Measurements from ENCODE around the gene PLOD2.

The PLOD2 gene

GRCh38 chr3:146166826-146167225, 5.8 kb upstream of the PLOD2 start:
- no peak for TF ChIP-seq USF1 (IDR thresholded peaks at IDR 0.05)
- TF ChIP-seq RAD21 (IDR thresholded peaks at IDR 0.05; ENCODE audit: low read depth), result no peak
- no peak for TF ChIP-seq FOXM1 (IDR thresholded peaks at IDR 0.05; ENCODE audit: borderline replicate concordance, low read depth)
- no peak for TF ChIP-seq CREB1 (IDR thresholded peaks at IDR 0.05; ENCODE audit: low read depth)
- TF ChIP-seq, protein P1, sequence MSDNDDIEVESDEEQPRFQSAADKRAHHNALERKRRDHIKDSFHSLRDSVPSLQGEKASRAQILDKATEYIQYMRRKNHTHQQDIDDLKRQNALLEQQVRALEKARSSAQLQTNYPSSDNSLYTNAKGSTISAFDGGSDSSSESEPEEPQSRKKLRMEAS (IDR thresholded peaks at IDR 0.05), result no peak
- TF ChIP-seq YY1 (IDR thresholded peaks at IDR 0.05; ENCODE audit: low read depth), result no peak
- TF ChIP-seq, protein P2, sequence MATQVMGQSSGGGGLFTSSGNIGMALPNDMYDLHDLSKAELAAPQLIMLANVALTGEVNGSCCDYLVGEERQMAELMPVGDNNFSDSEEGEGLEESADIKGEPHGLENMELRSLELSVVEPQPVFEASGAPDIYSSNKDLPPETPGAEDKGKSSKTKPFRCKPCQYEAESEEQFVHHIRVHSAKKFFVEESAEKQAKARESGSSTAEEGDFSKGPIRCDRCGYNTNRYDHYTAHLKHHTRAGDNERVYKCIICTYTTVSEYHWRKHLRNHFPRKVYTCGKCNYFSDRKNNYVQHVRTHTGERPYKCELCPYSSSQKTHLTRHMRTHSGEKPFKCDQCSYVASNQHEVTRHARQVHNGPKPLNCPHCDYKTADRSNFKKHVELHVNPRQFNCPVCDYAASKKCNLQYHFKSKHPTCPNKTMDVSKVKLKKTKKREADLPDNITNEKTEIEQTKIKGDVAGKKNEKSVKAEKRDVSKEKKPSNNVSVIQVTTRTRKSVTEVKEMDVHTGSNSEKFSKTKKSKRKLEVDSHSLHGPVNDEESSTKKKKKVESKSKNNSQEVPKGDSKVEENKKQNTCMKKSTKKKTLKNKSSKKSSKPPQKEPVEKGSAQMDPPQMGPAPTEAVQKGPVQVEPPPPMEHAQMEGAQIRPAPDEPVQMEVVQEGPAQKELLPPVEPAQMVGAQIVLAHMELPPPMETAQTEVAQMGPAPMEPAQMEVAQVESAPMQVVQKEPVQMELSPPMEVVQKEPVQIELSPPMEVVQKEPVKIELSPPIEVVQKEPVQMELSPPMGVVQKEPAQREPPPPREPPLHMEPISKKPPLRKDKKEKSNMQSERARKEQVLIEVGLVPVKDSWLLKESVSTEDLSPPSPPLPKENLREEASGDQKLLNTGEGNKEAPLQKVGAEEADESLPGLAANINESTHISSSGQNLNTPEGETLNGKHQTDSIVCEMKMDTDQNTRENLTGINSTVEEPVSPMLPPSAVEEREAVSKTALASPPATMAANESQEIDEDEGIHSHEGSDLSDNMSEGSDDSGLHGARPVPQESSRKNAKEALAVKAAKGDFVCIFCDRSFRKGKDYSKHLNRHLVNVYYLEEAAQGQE (IDR thresholded peaks at IDR 0.05; ENCODE audit: low read depth), result no peak
- no peak for TF ChIP-seq EP300 (IDR thresholded peaks at IDR 0.05; ENCODE audit: borderline replicate concordance)
- TF ChIP-seq TEAD4 (IDR thresholded peaks at IDR 0.05), result no peak
- no peak for TF ChIP-seq NFIC (IDR thresholded peaks at IDR 0.05)
- no peak for TF ChIP-seq EGR1 (IDR thresholded peaks at IDR 0.05)
- TF ChIP-seq ZBTB7A (IDR thresholded peaks at IDR 0.05; ENCODE audit: low read depth), result no peak
- TF ChIP-seq TAF1 (IDR thresholded peaks at IDR 0.05; ENCODE audit: low read depth), result no peak

GRCh38 chr3:146166415-146166821, 5.4 kb upstream of the PLOD2 start:
- TF ChIP-seq CREB1 (IDR thresholded peaks at IDR 0.05; ENCODE audit: low read depth) (no peak), EP300 (IDR thresholded peaks at IDR 0.05; ENCODE audit: borderline replicate concordance) (no peak), ZBTB7A (IDR thresholded peaks at IDR 0.05; ENCODE audit: low read depth) (no peak), USF1 (IDR thresholded peaks at IDR 0.05) (no peak), YY1 (IDR thresholded peaks at IDR 0.05; ENCODE audit: low read depth) (no peak), EGR1 (IDR thresholded peaks at IDR 0.05) (no peak), TEAD4 (IDR thresholded peaks at IDR 0.05) (no peak), NFIC (IDR thresholded peaks at IDR 0.05) (no peak), CEBPB (IDR thresholded peaks at IDR 0.05) (no peak), TCF12 (IDR thresholded peaks at IDR 0.05; ENCODE audit: low read depth) (no peak), RAD21 (IDR thresholded peaks at IDR 0.05; ENCODE audit: low read depth) (no peak), TAF1 (IDR thresholded peaks at IDR 0.05; ENCODE audit: low read depth) (no peak)
- TF ChIP-seq, protein P1 (IDR thresholded peaks at IDR 0.05), result no peak

- TF ChIP-seq RAD21 (IDR thresholded peaks at IDR 0.05; ENCODE audit: low read depth), result no peak
- TF ChIP-seq, protein P2 (IDR thresholded peaks at IDR 0.05; ENCODE audit: low read depth), result no peak
- no peak for TF ChIP-seq FOXM1 (IDR thresholded peaks at IDR 0.05; ENCODE audit: borderline replicate concordance, low read depth)
- TF ChIP-seq ZBTB7A (IDR thresholded peaks at IDR 0.05; ENCODE audit: low read depth), result no peak
- no peak for TF ChIP-seq EGR1 (IDR thresholded peaks at IDR 0.05)
- no peak for TF ChIP-seq USF1 (IDR thresholded peaks at IDR 0.05)
- no peak for TF ChIP-seq CEBPB (IDR thresholded peaks at IDR 0.05)
- no peak for TF ChIP-seq TAF1 (IDR thresholded peaks at IDR 0.05; ENCODE audit: low read depth)
- TF ChIP-seq TCF12 (IDR thresholded peaks at IDR 0.05; ENCODE audit: low read depth), result no peak
- TF ChIP-seq CREB1 (IDR thresholded peaks at IDR 0.05; ENCODE audit: low read depth), result no peak
Measured at GRCh38 chr3:146165877-146166276, 4.9 kb upstream of the PLOD2 start.

DNA sequence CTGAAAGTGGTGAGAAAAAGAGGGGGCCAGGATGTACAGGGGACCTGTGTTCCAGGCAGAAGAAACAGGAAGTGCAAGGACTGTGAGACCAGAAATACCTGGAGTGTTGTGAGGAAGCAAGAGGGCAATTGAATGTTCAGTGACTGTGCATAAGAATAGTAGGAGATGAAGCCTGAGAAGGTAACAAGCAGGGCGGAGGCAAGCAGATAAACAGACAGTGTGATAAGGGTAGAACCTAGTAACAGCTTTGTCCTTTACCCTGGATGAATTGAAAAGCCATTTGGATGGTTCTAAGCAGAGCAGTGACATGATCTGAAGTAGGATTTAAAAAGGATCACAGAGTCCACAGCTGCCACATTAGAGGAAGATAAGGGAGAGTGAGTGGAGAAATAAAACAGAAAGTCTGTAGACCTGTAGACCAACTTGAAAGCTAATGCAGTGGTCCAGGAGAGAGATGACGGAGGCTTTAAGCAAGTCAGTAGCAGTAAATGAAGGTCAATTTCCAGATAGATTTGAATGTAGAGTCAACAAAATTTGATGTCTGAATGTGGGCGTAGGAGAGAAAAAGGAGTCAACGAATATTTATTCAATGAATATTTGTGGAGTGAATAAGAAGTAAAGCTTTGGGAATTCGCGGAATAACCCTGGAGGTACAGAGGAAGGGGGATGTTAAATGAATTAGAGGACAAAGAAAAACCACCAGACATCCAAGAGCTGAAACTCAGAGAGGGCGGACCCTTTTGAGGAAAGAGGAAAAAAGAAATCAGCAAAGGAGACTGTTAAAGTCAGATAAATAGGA, 4.2 kb upstream of the PLOD2 start:
- TF ChIP-seq EP300 (IDR thresholded peaks at IDR 0.05; ENCODE audit: borderline replicate concordance), result no peak
- TF ChIP-seq, protein P1 (IDR thresholded peaks at IDR 0.05), result no peak
- no peak for TF ChIP-seq CEBPB (IDR thresholded peaks at IDR 0.05)
- no peak for TF ChIP-seq CREB1 (IDR thresholded peaks at IDR 0.05; ENCODE audit: low read depth)
- no peak for TF ChIP-seq RAD21 (IDR thresholded peaks at IDR 0.05; ENCODE audit: low read depth)
- no peak for TF ChIP-seq TEAD4 (IDR thresholded peaks at IDR 0.05)
- no peak for TF ChIP-seq NFIC (IDR thresholded peaks at IDR 0.05)
- no peak for TF ChIP-seq FOXM1 (IDR thresholded peaks at IDR 0.05; ENCODE audit: borderline replicate concordance, low read depth)
- TF ChIP-seq TAF1 (IDR thresholded peaks at IDR 0.05; ENCODE audit: low read depth), result no peak
- no peak for TF ChIP-seq TCF12 (IDR thresholded peaks at IDR 0.05; ENCODE audit: low read depth)
- TF ChIP-seq EGR1 (IDR thresholded peaks at IDR 0.05), result no peak
- no peak for TF ChIP-seq USF1 (IDR thresholded peaks at IDR 0.05)
- TF ChIP-seq, protein P2 (IDR thresholded peaks at IDR 0.05; ENCODE audit: low read depth), result no peak
- TF ChIP-seq YY1 (IDR thresholded peaks at IDR 0.05; ENCODE audit: low read depth), result no peak
